Activated CD8-positive, alpha-beta memory T cell treated with anti-CD3 and anti-CD28 coated beads for 4 hours (primary cell): ENCODE data around the gene PAPLN.

Source experiments
- DNase-seq, 2 donors: peaks; one replicate each; pipeline ENCODE4 v3.0.0-alpha.2; 2020; ENCODE audit warnings: low read depth in 2 of 2

Gene PAPLN

GRCh38 chr14:73261075-73261474 is 23.8 kb downstream of the PAPLN start:
- no peak for DNase-seq

DNA sequence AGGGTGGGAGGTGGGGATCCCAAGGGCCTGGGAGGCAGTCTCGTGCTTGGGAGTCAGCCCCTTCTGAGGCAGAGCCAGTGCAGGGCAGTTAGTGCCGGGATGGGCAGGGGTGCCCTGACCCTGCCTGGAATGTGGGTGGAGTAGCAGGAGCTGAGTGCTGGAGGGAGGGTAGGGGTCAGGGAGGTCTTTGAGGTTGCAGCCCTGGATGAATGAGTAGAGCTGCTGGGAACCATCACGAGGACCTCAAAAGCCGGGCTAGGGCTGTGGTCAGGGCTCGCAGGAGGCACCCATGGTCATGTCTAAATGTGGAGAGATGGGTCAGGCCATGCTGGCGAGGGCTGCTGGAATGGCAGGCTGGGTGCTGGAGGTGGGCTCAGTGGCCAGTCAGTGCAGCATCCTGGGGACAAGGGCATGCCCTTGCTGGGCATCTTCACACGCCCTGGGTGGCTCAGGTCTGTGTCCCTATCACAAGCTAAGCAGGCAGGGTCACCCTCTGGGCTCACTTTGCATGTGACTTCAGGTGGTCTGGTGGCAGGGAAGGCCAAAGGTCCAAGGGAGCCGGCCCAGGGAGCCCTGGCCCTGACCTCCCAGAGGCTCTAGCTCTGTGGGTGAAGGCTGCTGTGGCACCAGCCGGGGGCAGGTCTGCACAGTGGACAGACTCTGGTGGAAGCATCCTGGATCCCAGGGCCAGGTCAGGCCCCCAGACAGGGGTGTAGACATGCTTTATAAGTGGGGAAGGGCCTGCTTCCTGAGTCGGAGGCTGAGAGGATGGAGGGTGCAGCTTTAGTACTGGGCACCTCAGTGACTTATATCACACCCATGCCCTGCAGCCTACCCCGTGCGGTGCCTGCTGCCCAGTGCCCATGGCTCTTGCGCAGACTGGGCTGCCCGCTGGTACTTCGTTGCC is 24.5 kb downstream of the PAPLN start:
- no peak for DNase-seq

GRCh38 chr14:73262427-73263183 is 25.3 kb downstream of the PAPLN start:
- DNase-seq, result no peak

- DNase-seq, result no peak
Measured at GRCh38 chr14:73263606-73264005, 26.3 kb downstream of the PAPLN start.

- DNase-seq, result no peak
Measured at GRCh38 chr14:73264080-73264884, 27.0 kb downstream of the PAPLN start.

DNA sequence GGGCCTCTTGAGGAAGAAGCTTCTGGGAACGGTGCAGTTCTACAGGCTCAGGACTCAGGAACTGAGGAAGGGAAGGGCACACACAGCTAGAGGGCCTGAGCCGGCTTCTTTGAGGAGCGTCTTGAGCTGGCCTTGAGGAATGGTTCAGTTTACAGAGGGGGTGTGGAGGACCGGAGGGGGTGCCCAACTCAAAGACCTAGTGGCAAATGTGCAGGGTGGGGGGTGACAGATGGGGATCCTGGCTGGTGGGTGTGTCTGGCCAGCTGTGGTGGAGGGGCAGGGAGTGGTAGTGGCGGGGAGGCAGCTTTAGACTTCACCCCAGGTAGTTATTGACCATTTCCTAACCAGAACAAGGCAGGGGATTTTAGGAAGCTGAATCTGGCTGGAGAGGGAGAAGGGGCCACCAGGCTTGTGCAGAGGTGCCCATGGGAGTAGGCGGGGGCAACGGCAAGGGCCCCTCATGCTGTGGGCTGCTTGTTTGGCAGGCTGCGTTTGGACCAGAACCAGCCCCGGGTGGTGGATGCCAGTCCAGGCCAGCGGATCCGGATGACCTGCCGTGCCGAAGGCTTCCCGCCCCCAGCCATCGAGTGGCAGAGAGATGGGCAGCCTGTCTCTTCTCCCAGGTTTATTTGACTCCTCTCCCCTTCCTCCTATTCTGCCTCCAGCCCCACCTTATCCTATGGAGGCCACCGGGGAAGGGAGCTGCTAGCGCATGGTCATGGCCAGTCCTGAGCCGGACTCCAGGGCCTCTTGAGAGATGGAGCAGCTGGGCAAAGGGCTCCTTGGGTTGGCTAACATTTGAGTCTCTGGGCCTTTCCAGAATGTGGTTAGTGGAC is 27.8 kb downstream of the PAPLN start:
- no peak for DNase-seq

DNA sequence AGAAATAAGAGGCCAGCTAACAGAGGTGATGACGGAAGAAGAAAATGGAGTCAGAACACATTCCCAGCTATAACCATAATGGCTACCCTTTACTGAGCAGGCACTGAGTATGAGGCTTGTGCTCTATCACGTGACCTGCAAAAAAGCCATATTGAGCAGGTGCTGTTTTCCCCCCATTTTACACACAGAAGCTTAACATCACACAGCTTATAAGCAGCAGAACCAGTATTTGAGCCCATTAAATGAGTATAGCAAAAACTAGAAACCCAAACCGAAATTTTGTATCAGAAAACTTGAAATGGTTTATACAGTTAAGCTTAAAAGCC is 28.4 kb downstream of the PAPLN start:
- no peak for DNase-seq

- no peak for DNase-seq
Measured at GRCh38 chr14:73266317-73266716, 29.0 kb downstream of the PAPLN start.

- DNase-seq, result no peak
Measured at GRCh38 chr14:73267474-73267873, 30.2 kb downstream of the PAPLN start.

DNA sequence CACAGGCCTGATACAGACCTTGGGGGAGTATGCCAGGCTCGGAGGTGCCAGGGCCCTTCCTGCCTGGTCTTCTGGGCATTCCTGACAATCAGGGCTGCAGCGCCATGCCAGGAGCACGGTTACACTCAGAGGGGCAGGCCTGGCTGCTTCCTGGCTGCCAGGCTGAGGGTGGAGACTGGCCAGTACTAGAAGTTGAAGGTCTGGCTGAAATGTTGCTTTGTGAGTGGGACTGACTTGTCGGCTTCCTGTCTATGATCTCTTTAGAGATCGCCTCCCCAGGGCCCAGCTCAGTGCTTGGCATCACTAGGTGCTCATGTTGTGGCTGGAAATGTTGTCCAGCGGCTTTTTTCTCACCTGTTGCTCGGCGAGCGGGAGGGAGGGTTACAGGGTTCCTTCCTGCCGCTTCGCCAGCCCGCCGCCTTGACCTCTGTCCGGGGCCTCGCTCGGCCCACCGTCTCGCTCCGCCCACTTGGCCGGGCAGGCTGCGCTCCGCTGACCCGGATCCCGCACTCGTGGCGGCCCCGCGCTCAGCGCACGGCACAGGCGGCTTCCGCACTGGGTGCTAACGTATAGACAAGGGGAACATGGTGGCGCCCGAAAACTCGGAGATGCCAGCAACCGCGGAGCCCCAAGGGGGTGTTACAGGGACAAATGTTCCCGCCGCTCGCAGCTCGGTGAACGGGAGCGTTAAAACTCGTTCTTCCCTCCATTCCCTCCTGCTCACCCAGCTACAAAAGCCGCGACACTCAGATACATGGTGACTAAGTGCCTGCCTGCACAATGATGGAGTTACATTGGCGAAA is 32.6 kb downstream of the PAPLN start:
- no peak for DNase-seq

- no peak for DNase-seq
Measured at GRCh38 chr14:73272393-73272792, 35.1 kb downstream of the PAPLN start.

GRCh38 chr14:73273799-73274198 is 36.5 kb downstream of the PAPLN start:
- DNase-seq, result no peak

DNA sequence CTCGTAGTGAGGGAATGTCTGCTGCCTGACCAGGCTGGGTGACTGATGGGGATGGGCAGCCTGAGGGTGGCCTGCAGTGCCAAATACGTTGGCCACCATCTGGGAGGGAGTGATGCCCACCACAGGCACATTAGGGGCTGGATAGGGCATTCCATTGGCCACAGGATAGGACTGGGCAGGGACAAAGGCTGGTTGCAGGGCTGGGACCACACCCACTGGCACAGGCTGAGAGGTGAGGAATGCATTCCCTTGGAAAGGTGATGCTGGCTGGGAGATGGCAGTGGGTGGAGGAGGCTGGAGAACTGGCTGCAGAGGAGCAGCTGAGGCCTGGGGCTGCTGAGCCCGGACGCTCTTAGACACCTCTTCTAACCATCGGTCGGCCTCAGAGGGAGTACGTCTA is 39.5 kb downstream of the PAPLN start:
- DNase-seq, result no peak

GRCh38 chr14:73277376-73277775 is 40.1 kb downstream of the PAPLN start:
- no peak for DNase-seq

DNA sequence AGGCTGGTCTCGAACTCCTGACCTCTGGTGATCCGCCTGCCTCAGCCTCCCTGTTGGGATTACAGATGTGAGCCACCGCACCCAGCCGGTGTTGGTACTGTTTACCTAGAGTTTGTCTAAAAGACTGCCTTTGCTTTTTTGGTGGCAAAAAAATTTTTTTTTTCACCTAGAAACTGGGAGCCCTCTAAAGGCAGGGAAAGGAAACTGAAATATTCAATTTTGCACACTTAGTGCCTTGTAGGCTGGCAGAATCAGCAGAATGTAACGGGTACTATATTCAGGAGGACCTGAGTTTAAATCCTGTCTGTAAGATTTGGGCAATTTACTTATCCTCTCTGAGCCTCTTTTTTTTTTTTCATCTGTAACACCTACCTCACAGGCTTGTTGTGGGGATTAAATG is 43.6 kb downstream of the PAPLN start:
- no peak for DNase-seq

DNA sequence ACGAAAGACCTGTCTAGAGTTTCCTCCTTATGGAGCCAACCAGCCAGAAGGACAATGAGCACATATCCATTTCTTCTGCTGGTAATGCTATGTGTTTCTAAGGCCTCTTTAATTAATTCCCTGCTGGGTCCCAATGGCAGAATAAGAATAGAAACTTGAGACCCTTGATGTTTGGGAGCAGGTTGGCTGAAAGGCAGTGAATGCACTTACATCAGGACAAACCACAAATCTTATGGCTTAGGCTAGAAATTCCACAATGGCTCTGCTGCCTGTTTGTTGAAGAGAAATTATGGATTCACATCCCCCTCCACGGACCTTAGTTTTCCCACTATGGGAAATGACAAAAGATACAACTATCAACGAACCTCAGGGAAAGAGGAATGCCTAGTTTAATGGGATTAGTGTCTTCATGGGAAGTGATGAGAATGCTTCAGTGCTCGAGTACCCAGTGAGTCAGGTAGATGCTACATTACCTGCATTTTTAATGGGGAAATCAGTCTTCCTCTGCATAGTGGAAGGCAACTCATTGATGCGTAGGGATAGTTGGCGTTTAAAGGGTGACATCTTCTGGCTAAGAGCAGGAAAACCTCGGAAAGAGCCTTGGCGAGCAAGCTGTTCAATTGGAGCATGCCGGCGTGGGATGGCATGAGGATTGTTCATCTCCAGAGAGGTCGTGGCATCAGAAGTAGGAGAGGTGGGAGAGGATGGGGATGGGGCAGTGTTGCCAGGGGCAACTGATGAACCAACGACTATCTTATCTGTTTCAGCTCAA is 46.5 kb downstream of the PAPLN start:
- DNase-seq, result no peak

DNA sequence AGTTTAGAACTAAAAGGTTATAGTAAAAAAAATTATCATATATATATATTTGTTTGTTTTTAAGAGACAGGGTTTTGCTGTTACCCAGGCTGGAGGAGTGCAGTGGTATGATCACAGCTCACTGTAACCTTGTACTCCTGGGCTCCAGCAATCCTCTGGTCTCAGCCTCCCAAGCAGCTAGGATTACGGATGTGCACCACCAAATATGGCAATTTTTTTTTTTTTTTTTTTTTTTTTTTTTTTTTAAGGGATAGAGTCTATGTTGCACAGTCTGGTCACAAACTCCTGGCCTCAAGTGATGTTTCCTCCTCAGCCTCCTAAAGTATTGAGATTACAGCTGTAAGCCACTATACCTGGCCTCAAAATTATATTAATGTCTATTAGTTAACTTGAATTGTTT is 48.7 kb downstream of the PAPLN start:
- no peak for DNase-seq

DNA sequence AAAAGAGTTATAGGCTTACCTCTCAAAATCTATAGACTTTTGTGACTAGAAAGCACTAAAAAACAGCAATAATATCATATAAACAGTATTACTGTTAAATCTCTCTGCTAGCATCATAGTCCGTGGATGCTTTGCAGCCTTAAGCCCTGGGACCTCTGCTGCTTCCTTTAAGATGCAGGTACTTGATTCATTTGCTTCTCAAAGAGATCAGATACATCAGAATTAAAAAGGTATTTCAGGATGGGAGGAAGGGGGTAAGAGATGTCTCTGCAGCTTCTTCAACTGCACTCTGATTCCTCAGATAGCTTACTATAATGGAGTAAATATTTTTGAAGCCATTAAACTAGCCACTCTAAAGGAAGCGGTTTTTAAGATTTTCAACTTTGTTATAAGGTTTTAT is 49.3 kb downstream of the PAPLN start:
- no peak for DNase-seq

- no peak for DNase-seq
Measured at GRCh38 chr14:73287071-73287470, 49.8 kb downstream of the PAPLN start.

GRCh38 chr14:73289308-73289707 is 52.0 kb downstream of the PAPLN start:
- no peak for DNase-seq
